Peyer's patch (tissue), 4 donors: ENCODE measurements around the gene TFF2.

Source experiments
- CTCF ChIP-seq, 6 experiments: fragments of 450-650 bp in 4 of 6; fragments of 200-600 bp in 2 of 6; sonication (generic) in 1 of 6; IDR thresholded peaks; one replicate each; pipeline ENCODE4 v1.5.1; 2017 to 2019; ENCODE audit warnings: antibody characterized with exemption in 6 of 6, mild to moderate bottlenecking in 3 of 6, moderate library complexity in 1 of 6
- POLR2A ChIP-seq, 2 donors: fragments of 450-650 bp; IDR thresholded peaks; one replicate each; pipeline ENCODE4 v1.5.1; 2017; ENCODE audit warnings: antibody characterized with exemption in 2 of 2, mild to moderate bottlenecking in 2 of 2, moderate library complexity in 2 of 2

GRCh38 chr21:42393443-42393950, 42.7 kb upstream of the TFF2 start:
- TF ChIP-seq CTCF (IDR thresholded peaks at IDR 0.05), result no peak
- no peak for TF ChIP-seq POLR2A (IDR thresholded peaks at IDR 0.05)
